ENCODE results near the gene TRERF1. TPM values are rescaled to one million over a fixed set of nuclear protein-coding genes. Genes with fewer than 3 reads are reported as not detected.
"Not testable (repeated sequence)": the region's sequence is repeated elsewhere in the genome, so short reads cannot be mapped to it uniquely, and the experiment has no call there.

TRERF1 gene
- total RNA-seq, 5 donors from 2014 or later (not counting 1 experiment from before 2014, with no cell fraction given) = 20.5 to 52.2 (median 25.6) TPM

- H3K4me3 Mint-ChIP-seq = no peak overlapping the region
- CTCF ChIA-PET = interaction anchor here (0.6 to 1.1 kb wide), 3 partner anchors 343 to 425 kb away, joined by 3 to 4 read pairs (median 3); no protein-coding TSS in a partner anchor
- WGBS (ENCODE audit: insufficient coverage) = no CpG with 5 or more reads among the region's 4 CpGs
- no peak for DNase-seq
- no peak overlapping the region for H3K27ac Mint-ChIP-seq
- no peaks in the 10 kb centered on the region for H3K27me3 Mint-ChIP-seq
- Histone ChIP-seq H3K27ac (ENCODE audit: low read length) (no peak overlapping the region), H3K9me3 (no peaks in the 10 kb centered on the region), H3K36me3 (ENCODE audit: control insufficient read depth in 2 of 2, extremely low read depth in 1 of 2, insufficient read depth in 1 of 2, low read length in 1 of 2) (peaks cover 0 to 40% of the 10 kb centered on the region in 2 donors), H3K27me3 (replicated peaks in 1 of 2; ENCODE audit: control insufficient read depth in 2 of 2, extremely low read depth in 1 of 2, insufficient read depth in 2 of 2, low read length in 1 of 2) (no peaks in the 10 kb centered on the region), H3K4me3 (ENCODE audit: control insufficient read depth in 1 of 2, extremely low read depth in 1 of 2, low read length in 1 of 2) (no peak overlapping the region), H3K4me1 (ENCODE audit: control insufficient read depth in 1 of 2, extremely low read depth in 1 of 2, insufficient read depth in 2 of 2, low read length in 2 of 2) (no peaks in the 10 kb centered on the region)
- H3K4me1 Mint-ChIP-seq = peaks cover 0 to 6% (median 0%) of the 10 kb centered on the region in 3 donors
- POLR2A ChIA-PET = no interaction called here
- peaks cover 48% of the 10 kb centered on the region for H3K36me3 Mint-ChIP-seq
- no peak for ATAC-seq (replicated peaks in 1 of 4)
- H3K9me3 Mint-ChIP-seq = peaks cover 0 to 5% (median 0%) of the 10 kb centered on the region in 3 donors
Measured at GRCh38 chr6:42204768-42205282, 246.9 kb downstream of the TRERF1 start.

GRCh38 chr6:42203183-42203582, 248.5 kb downstream of the TRERF1 start:
- H3K4me1 Mint-ChIP-seq = peaks cover 0 to 6% (median 0%) of the 10 kb centered on the region in 3 donors
- Histone ChIP-seq H3K27ac (ENCODE audit: low read length) (no peak overlapping the region), H3K4me1 (ENCODE audit: control insufficient read depth in 1 of 2, extremely low read depth in 1 of 2, insufficient read depth in 2 of 2, low read length in 2 of 2) (peaks cover 0 to 1% of the 10 kb centered on the region in 2 experiments), H3K4me3 (ENCODE audit: control insufficient read depth in 1 of 2, extremely low read depth in 1 of 2, low read length in 1 of 2) (no peak overlapping the region), H3K36me3 (ENCODE audit: control insufficient read depth in 2 of 2, extremely low read depth in 1 of 2, insufficient read depth in 1 of 2, low read length in 1 of 2) (peaks cover 0 to 24% of the 10 kb centered on the region in 2 donors), H3K27me3 (replicated peaks in 1 of 2; ENCODE audit: control insufficient read depth in 2 of 2, extremely low read depth in 1 of 2, insufficient read depth in 2 of 2, low read length in 1 of 2) (no peaks in the 10 kb centered on the region), H3K9me3 (no peaks in the 10 kb centered on the region)
- H3K36me3 Mint-ChIP-seq = peaks cover 49% of the 10 kb centered on the region
- peaks cover 0 to 6% (median 0%) of the 10 kb centered on the region in 3 donors for H3K9me3 Mint-ChIP-seq
- no peak overlapping the region for H3K4me3 Mint-ChIP-seq
- H3K27me3 Mint-ChIP-seq = no peaks in the 10 kb centered on the region
- ChIA-PET CTCF (interaction anchor here in 1 of 2 donors (0.6 kb wide), 1 partner anchor 38 kb away, joined by 3 read pairs; no protein-coding TSS in a partner anchor), POLR2A (interaction anchor here in 1 of 2 donors (0.6 kb wide), 1 partner anchor 1529 kb away, joined by 4 read pairs; no protein-coding TSS in a partner anchor)
- DNase-seq (no peak), ATAC-seq (replicated peaks in 1 of 4) (no peak)
- WGBS (ENCODE audit: insufficient coverage) = 100% methylated on average over 1 of the region's 3 CpGs
- no peak overlapping the region for H3K27ac Mint-ChIP-seq

- H3K27me3 Mint-ChIP-seq; H3K4me3 Mint-ChIP-seq; H3K4me1 ChIP-seq (ENCODE audit: control insufficient read depth in 1 of 2, extremely low read depth in 1 of 2, insufficient read depth in 2 of 2, low read length in 2 of 2); H3K9me3 Mint-ChIP-seq; H3K4me1 Mint-ChIP-seq; POLR2A ChIA-PET; CTCF ChIA-PET; H3K27me3 ChIP-seq (replicated peaks in 1 of 2; ENCODE audit: control insufficient read depth in 2 of 2, extremely low read depth in 1 of 2, insufficient read depth in 2 of 2, low read length in 1 of 2); H3K4me3 ChIP-seq (ENCODE audit: control insufficient read depth in 1 of 2, extremely low read depth in 1 of 2, low read length in 1 of 2); ATAC-seq (replicated peaks in 1 of 4); H3K9me3 ChIP-seq; DNase-seq; H3K27ac ChIP-seq (ENCODE audit: low read length); H3K27ac Mint-ChIP-seq: not testable (repeated sequence)
- H3K36me3 ChIP-seq (ENCODE audit: control insufficient read depth in 2 of 2, extremely low read depth in 1 of 2, insufficient read depth in 1 of 2, low read length in 1 of 2) = peaks cover 0 to 19% of the 10 kb centered on the region in 2 donors
- WGBS (ENCODE audit: insufficient coverage) = 96% methylated on average over 3 of the region's 13 CpGs
- peaks cover 40% of the 10 kb centered on the region for H3K36me3 Mint-ChIP-seq
Measured at GRCh38 chr6:42202131-42202915, 249.4 kb downstream of the TRERF1 start.

GRCh38 chr6:42201382-42201781, 250.3 kb downstream of the TRERF1 start:
- Mint-ChIP-seq H3K27me3 (no peaks in the 10 kb centered on the region), H3K4me3 (no peak overlapping the region), H3K36me3 (peaks cover 36% of the 10 kb centered on the region), H3K27ac (no peak overlapping the region), H3K9me3 (peaks cover 0 to 6% (median 0%) of the 10 kb centered on the region in 3 donors), H3K4me1 (peaks cover 0 to 6% (median 0%) of the 10 kb centered on the region in 3 donors)
- H3K9me3 ChIP-seq = no peaks in the 10 kb centered on the region
- peaks cover 0 to 14% of the 10 kb centered on the region in 2 donors for H3K36me3 ChIP-seq (ENCODE audit: control insufficient read depth in 2 of 2, extremely low read depth in 1 of 2, insufficient read depth in 1 of 2, low read length in 1 of 2)
- no peak overlapping the region for H3K4me3 ChIP-seq (ENCODE audit: control insufficient read depth in 1 of 2, extremely low read depth in 1 of 2, low read length in 1 of 2)
- peaks cover 0 to 10% of the 10 kb centered on the region in 2 experiments for H3K4me1 ChIP-seq (ENCODE audit: control insufficient read depth in 1 of 2, extremely low read depth in 1 of 2, insufficient read depth in 2 of 2, low read length in 2 of 2)
- no peak overlapping the region for H3K27ac ChIP-seq (ENCODE audit: low read length)
- no peaks in the 10 kb centered on the region for H3K27me3 ChIP-seq (replicated peaks in 1 of 2; ENCODE audit: control insufficient read depth in 2 of 2, extremely low read depth in 1 of 2, insufficient read depth in 2 of 2, low read length in 1 of 2)
- POLR2A ChIA-PET = interaction anchor here in 1 of 2 donors (0.7 kb wide), 1 partner anchor 817 kb away, joined by 3 read pairs; no protein-coding TSS in a partner anchor
- ATAC-seq (replicated peaks in 1 of 4) = no peak
- no CpG with 5 or more reads among the region's 3 CpGs for WGBS (ENCODE audit: insufficient coverage)
- CTCF ChIA-PET = no interaction called here
- no peak for DNase-seq

GRCh38 chr6:42200035-42200434, 251.7 kb downstream of the TRERF1 start:
- Histone ChIP-seq H3K4me3 (ENCODE audit: control insufficient read depth in 1 of 2, extremely low read depth in 1 of 2, low read length in 1 of 2) (no peak overlapping the region), H3K9me3 (no peaks in the 10 kb centered on the region), H3K36me3 (ENCODE audit: control insufficient read depth in 2 of 2, extremely low read depth in 1 of 2, insufficient read depth in 1 of 2, low read length in 1 of 2) (peaks cover 0 to 9% of the 10 kb centered on the region in 2 donors), H3K27me3 (replicated peaks in 1 of 2; ENCODE audit: control insufficient read depth in 2 of 2, extremely low read depth in 1 of 2, insufficient read depth in 2 of 2, low read length in 1 of 2) (no peaks in the 10 kb centered on the region), H3K27ac (ENCODE audit: low read length) (no peak overlapping the region), H3K4me1 (ENCODE audit: control insufficient read depth in 1 of 2, extremely low read depth in 1 of 2, insufficient read depth in 2 of 2, low read length in 2 of 2) (peaks cover 0 to 10% of the 10 kb centered on the region in 2 experiments)
- no peak overlapping the region for H3K27ac Mint-ChIP-seq
- H3K4me3 Mint-ChIP-seq = no peak overlapping the region
- ATAC-seq (replicated peaks in 1 of 4) (no peak), DNase-seq (no peak)
- H3K9me3 Mint-ChIP-seq = peaks cover 0 to 6% (median 0%) of the 10 kb centered on the region in 3 donors
- ChIA-PET POLR2A (no interaction called here), CTCF (interaction anchor here in 1 of 2 donors (0.6 to 0.7 kb wide), 2 partner anchors 81 to 251 kb away, joined by 4 to 9 read pairs; no protein-coding TSS in a partner anchor)
- peaks cover 33% of the 10 kb centered on the region for H3K36me3 Mint-ChIP-seq
- WGBS (ENCODE audit: insufficient coverage) = 89% methylated on average over 1 of the region's 1 CpG
- H3K27me3 Mint-ChIP-seq = no peaks in the 10 kb centered on the region
- H3K4me1 Mint-ChIP-seq = peaks cover 0 to 6% (median 0%) of the 10 kb centered on the region in 3 donors

GRCh38 chr6:42199106-42199981, 252.4 kb downstream of the TRERF1 start:
- Mint-ChIP-seq H3K27me3 (no peaks in the 10 kb centered on the region), H3K4me1 (peaks cover 0 to 6% (median 0%) of the 10 kb centered on the region in 3 donors), H3K27ac (peak overlapping the region in 1 of 2 donors; percentile 45), H3K36me3 (peaks cover 31% of the 10 kb centered on the region), H3K4me3 (no peak overlapping the region), H3K9me3 (peaks cover 0 to 6% (median 0%) of the 10 kb centered on the region in 3 donors)
- POLR2A ChIA-PET = no interaction called here
- no peak for DNase-seq
- no peak for ATAC-seq (replicated peaks in 1 of 4)
- H3K27ac ChIP-seq (ENCODE audit: low read length) = no peak overlapping the region
- H3K36me3 ChIP-seq (ENCODE audit: control insufficient read depth in 2 of 2, extremely low read depth in 1 of 2, insufficient read depth in 1 of 2, low read length in 1 of 2) = peaks cover 4 to 6% of the 10 kb centered on the region in 2 donors
- CTCF ChIA-PET = interaction anchor here in 1 of 2 donors (0.7 kb wide), 1 partner anchor 252 kb away, joined by 9 read pairs; no protein-coding TSS in a partner anchor
- H3K4me3 ChIP-seq (ENCODE audit: control insufficient read depth in 1 of 2, extremely low read depth in 1 of 2, low read length in 1 of 2) = no peak overlapping the region
- H3K4me1 ChIP-seq (ENCODE audit: control insufficient read depth in 1 of 2, extremely low read depth in 1 of 2, insufficient read depth in 2 of 2, low read length in 2 of 2) = peaks cover 0 to 10% of the 10 kb centered on the region in 2 experiments
- WGBS (ENCODE audit: insufficient coverage) = 93% methylated on average over 3 of the region's 5 CpGs
- H3K27me3 ChIP-seq (replicated peaks in 1 of 2; ENCODE audit: control insufficient read depth in 2 of 2, extremely low read depth in 1 of 2, insufficient read depth in 2 of 2, low read length in 1 of 2) = no peaks in the 10 kb centered on the region
- H3K9me3 ChIP-seq = no peaks in the 10 kb centered on the region
